MM.1S (cell line): ENCODE data around the gene C16orf89.
"Not testable (repeated sequence)": the region's sequence is repeated elsewhere in the genome, so short reads cannot be mapped to it uniquely, and the experiment has no call there.

ENCODE experiments used
- EZH2 ChIP-seq: fragments of 300-600 bp; sonication (generic); optimal IDR thresholded peaks from 2 replicates; pipeline ENCODE3; 2017; ENCODE audit warnings: low read depth, mild to moderate bottlenecking, antibody characterized with exemption, low read length, mixed read lengths
- TF ChIP-seq, protein P1 (sequence below): fragments of 300-600 bp; sonication (generic); IDR thresholded peaks from 2 replicates; pipeline ENCODE4 v1.5.1; 2016; ENCODE audit warnings: antibody characterized with exemption, low read length, mixed read lengths

DNA sequence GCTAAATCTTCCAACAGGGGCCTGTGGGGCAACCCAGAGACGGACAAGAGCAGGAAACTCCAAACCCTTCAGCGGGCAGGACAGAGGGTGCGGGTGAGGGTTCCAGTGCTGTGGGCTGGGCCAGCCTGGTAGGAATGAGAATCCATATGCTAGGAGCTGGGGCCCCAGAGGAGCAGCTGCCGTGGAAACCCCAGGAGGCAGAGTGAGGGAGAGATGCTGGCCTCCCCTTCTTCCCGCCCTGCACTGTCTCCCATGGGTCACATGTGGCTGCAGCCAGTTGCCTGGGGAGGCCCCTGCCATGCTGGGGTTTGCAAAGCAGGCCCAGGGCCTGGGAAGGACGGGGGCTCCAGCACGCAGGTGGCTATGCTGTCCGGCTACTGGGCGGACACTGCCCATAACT is 27.3 kb upstream of the C16orf89 start:
- TF ChIP-seq EZH2: not testable (repeated sequence)
- TF ChIP-seq, protein P1, sequence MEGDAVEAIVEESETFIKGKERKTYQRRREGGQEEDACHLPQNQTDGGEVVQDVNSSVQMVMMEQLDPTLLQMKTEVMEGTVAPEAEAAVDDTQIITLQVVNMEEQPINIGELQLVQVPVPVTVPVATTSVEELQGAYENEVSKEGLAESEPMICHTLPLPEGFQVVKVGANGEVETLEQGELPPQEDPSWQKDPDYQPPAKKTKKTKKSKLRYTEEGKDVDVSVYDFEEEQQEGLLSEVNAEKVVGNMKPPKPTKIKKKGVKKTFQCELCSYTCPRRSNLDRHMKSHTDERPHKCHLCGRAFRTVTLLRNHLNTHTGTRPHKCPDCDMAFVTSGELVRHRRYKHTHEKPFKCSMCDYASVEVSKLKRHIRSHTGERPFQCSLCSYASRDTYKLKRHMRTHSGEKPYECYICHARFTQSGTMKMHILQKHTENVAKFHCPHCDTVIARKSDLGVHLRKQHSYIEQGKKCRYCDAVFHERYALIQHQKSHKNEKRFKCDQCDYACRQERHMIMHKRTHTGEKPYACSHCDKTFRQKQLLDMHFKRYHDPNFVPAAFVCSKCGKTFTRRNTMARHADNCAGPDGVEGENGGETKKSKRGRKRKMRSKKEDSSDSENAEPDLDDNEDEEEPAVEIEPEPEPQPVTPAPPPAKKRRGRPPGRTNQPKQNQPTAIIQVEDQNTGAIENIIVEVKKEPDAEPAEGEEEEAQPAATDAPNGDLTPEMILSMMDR: not testable (repeated sequence)
